Heart left ventricle (tissue), 13 donors: ENCODE data around the gene RUBCNL.
"Not testable (repeated sequence)": the region's sequence is repeated elsewhere in the genome, so short reads cannot be mapped to it uniquely, and the experiment has no call there.

Source experiments
- CTCF ChIP-seq, 12 donors: fragments of 200-600 bp; sonication (generic) in 4 of 12; IDR thresholded peaks; one replicate each; pipeline versions ENCODE4 v1.5.0 to v1.8.0; 2018 to 2022; ENCODE audit warnings: antibody characterized with exemption in 12 of 12, mild to moderate bottlenecking in 5 of 12
- POLR2A ChIP-seq, 2 donors: fragments of 450-650 bp; IDR thresholded peaks; one replicate each; pipeline ENCODE4 v1.6.1; 2017; ENCODE audit warnings: antibody characterized with exemption in 2 of 2, mild to moderate bottlenecking in 2 of 2, moderate library complexity in 2 of 2
- donor health status: ischemic (EF 13 %, LVEDD 7.1; RV severe dilation, severe dysfunction).
- donor health status: DM: no; HTN: yes; CAD: no.
- donor health status: DM: no; HTN: no; CAD: no.
- donor health status: ischemic (EF 25% LVEDD 6.9; RV normal size, moderate dysfunction).
- donor health status: ischemic (EF 25% LVEDD 5.7; RV mildly dilated, moderate dysfunction).
- donor health status: ischemic (EF 35%, LVEDD 5.7; RV mildly dilated, moderate dysfunction).
- donor health status: nonischemic (EF 11% LVEDD 7.7; RV severe dilation, severe dysfunction).
- donor health status: DM: yes; HTN: yes; CAD: no.
- donor health status: PGD.
- donor health status: ischemic (EF 29% LVEDD 5.4; RV normal size, mild dysfunction).
- donor health status: nonischemic (EF 23%, LVEDD 6.1; RV moderate dilation, normal function).

- TF ChIP-seq CTCF, POLR2A (IDR thresholded peaks at IDR 0.05): not testable (repeated sequence)
Observed at GRCh38 chr13:46429558-46429957, 42.5 kb upstream of the RUBCNL start.
